H1 (cell line): ENCODE measurements around the gene IRAK3. TPM values are rescaled to one million over a fixed set of nuclear protein-coding genes. Genes with fewer than 3 reads are reported as not detected.

ENCODE experiments used
- CTCF ChIA-PET: fragments of 300-600 bp; sonication (Branson Sonifier 250); formaldehyde crosslinking; loops from one replicate; lab custom pipeline; 2021; ENCODE audit not compliant: partially characterized antibody; lab: Charles Lee
- POLR2A ChIA-PET: fragments of 300-600 bp; sonication (Branson Sonifier 250); formaldehyde crosslinking; loops from one replicate; lab custom pipeline; 2021; ENCODE audit warnings: inconsistent platforms; ENCODE audit not compliant: partially characterized antibody; lab: Charles Lee
- DNase-seq, 2 experiments: peaks; one replicate each; pipeline versions ENCODE4 v3.0.0 to v3.0.0-alpha.2; 2010 to 2022; ENCODE audit warnings: low spot score in 2 of 2, low read depth in 1 of 2, mixed read lengths in 1 of 2
- FAIRE-seq: peaks from 2 replicates; lab custom pipeline; 2011; peaks lifted over from hg19 to GRCh38; lab: Jason Lieb, UNC
- H2AFZ ChIP-seq: 2 replicates; pipeline ENCODE4 v1.8.1; 2012; ENCODE audit warnings: low read length, inconsistent platforms
- H2AK5ac ChIP-seq: 2 replicates; pipeline ENCODE4 v1.6.1; 2013; ENCODE audit warnings: low read depth, low read length
- H2BK120ac ChIP-seq: replicated peaks from 2 replicates; pipeline ENCODE3; 2013; ENCODE audit warnings: low read depth, low read length, inconsistent platforms
- H2BK12ac ChIP-seq: 2 replicates; pipeline ENCODE4 v1.6.1; 2013; ENCODE audit warnings: low read depth, low read length
- H2BK15ac ChIP-seq: 2 replicates; pipeline ENCODE4 v1.6.1; 2013; ENCODE audit warnings: low read length
- H2BK20ac ChIP-seq: 2 replicates; pipeline ENCODE4 v1.6.1; 2013; ENCODE audit warnings: low read length
- H2BK5ac ChIP-seq: 2 replicates; pipeline ENCODE4 v1.6.1; 2013; ENCODE audit warnings: low read depth, low read length
- H3K14ac ChIP-seq: 2 replicates; pipeline ENCODE4 v1.6.1; 2013; ENCODE audit warnings: inconsistent platforms; ENCODE audit not compliant: insufficient read length
- H3K18ac ChIP-seq: 2 replicates; pipeline ENCODE4 v1.6.1; 2013; ENCODE audit warnings: low read length; ENCODE audit errors: extremely low read depth
- H3K23ac ChIP-seq: 2 replicates; pipeline ENCODE4 v1.6.1; 2013; ENCODE audit warnings: inconsistent platforms; ENCODE audit not compliant: insufficient read length
- H3K23me2 ChIP-seq: 2 replicates; pipeline ENCODE4 v1.6.1; 2013; ENCODE audit warnings: low read depth, low read length
- H3K27ac ChIP-seq: 2 replicates; pipeline ENCODE4 v1.6.1; 2011; ENCODE audit warnings: low read depth, low read length, inconsistent platforms
- H3K27me3 ChIP-seq, 4 experiments: replicated peaks in 1 of 4; 1 replicate in 1 of 4; 2 replicates in 3 of 4; pipeline versions ENCODE4 v1.6.1 to v1.8.1; 2011 to 2013; ENCODE audit warnings: low read length in 3 of 4, mild to moderate bottlenecking in 3 of 4, inconsistent platforms in 2 of 4, mixed read lengths in 2 of 4, moderate library complexity in 1 of 4; ENCODE audit not compliant: control insufficient read depth in 3 of 4, insufficient read depth in 3 of 4; ENCODE audit errors: extremely low read depth in 1 of 4
- H3K36me3 ChIP-seq, 4 experiments: 2 replicates each; pipeline versions ENCODE4 v1.6.1 to v1.8.1; 2011 to 2013; ENCODE audit warnings: mild to moderate bottlenecking in 4 of 4, low read length in 3 of 4, moderate library complexity in 2 of 4, control low read depth in 1 of 4, inconsistent platforms in 1 of 4; ENCODE audit not compliant: insufficient read depth in 4 of 4, control insufficient read depth in 2 of 4
- H3K4ac ChIP-seq: replicated peaks from 2 replicates; pipeline ENCODE3; 2013; ENCODE audit warnings: low read length, low read depth, mixed read lengths, inconsistent platforms; ENCODE audit not compliant: insufficient read length
- H3K4me1 ChIP-seq, 4 experiments: replicated peaks in 1 of 4; 1 replicate in 1 of 4; 2 replicates in 3 of 4; pipeline versions ENCODE4 v1.6.1 to v1.8.1; 2011 to 2013; ENCODE audit warnings: low read length in 3 of 4, inconsistent platforms in 2 of 4, mixed read lengths in 1 of 4; ENCODE audit not compliant: insufficient read depth in 4 of 4, control insufficient read depth in 3 of 4
- H3K4me2 ChIP-seq, 2 experiments: 2 replicates each; pipeline versions ENCODE4 v1.6.1 to v1.8.1; 2011 to 2013; ENCODE audit warnings: low read depth in 2 of 2, low read length in 2 of 2, control low read depth in 1 of 2, inconsistent platforms in 1 of 2, mild to moderate bottlenecking in 1 of 2; ENCODE audit not compliant: insufficient read depth in 1 of 2
- H3K4me3 ChIP-seq, 4 experiments: fragments of 200-600, 300-600 bp in 1 of 4; sonication (generic), shearing (Covaris generic), sonication (Bioruptor Twin) in 1 of 4; 2 replicates each; pipeline versions ENCODE4 v1.5.1 to v1.8.1; 2011 to 2016; ENCODE audit warnings: low read length in 4 of 4, low read depth in 3 of 4, control low read depth in 2 of 4, inconsistent platforms in 2 of 4, mild to moderate bottlenecking in 2 of 4, mixed read lengths in 1 of 4, moderate library complexity in 1 of 4; ENCODE audit not compliant: insufficient read depth in 2 of 4; ENCODE audit errors: extremely low read depth in 1 of 4
- H3K56ac ChIP-seq: replicated peaks from 2 replicates; pipeline ENCODE3; 2013; ENCODE audit warnings: low read depth, mild to moderate bottlenecking, mixed read lengths, low read length, inconsistent platforms; ENCODE audit not compliant: insufficient read length
- H3K79me1 ChIP-seq: 2 replicates; pipeline ENCODE4 v1.6.1; 2013; ENCODE audit warnings: low read depth, low read length, control low read depth
- H3K79me2 ChIP-seq, 2 experiments: 2 replicates each; pipeline versions ENCODE4 v1.6.1 to v1.8.1; 2012 to 2013; ENCODE audit warnings: low read length in 2 of 2, mild to moderate bottlenecking in 2 of 2, inconsistent platforms in 1 of 2; ENCODE audit not compliant: insufficient read depth in 2 of 2, control insufficient read depth in 1 of 2
- H3K9ac ChIP-seq, 4 experiments: replicated peaks in 1 of 4; 1 replicate in 1 of 4; 2 replicates in 3 of 4; pipeline versions ENCODE4 v1.6.1 to v1.8.1; 2011 to 2013; ENCODE audit warnings: low read depth in 3 of 4, low read length in 3 of 4, control low read depth in 2 of 4, mild to moderate bottlenecking in 2 of 4, moderate library complexity in 2 of 4, inconsistent platforms in 1 of 4; ENCODE audit errors: extremely low read depth in 1 of 4
- H3K9me3 ChIP-seq, 2 experiments: 2 replicates each; pipeline versions ENCODE4 v1.6.1 to v1.8.1; 2012 to 2013; ENCODE audit warnings: mild to moderate bottlenecking in 2 of 2, moderate library complexity in 2 of 2, control low read depth in 1 of 2, inconsistent platforms in 1 of 2, low read depth in 1 of 2, low read length in 1 of 2, mixed read lengths in 1 of 2; ENCODE audit not compliant: insufficient read depth in 2 of 2
- H4K20me1 ChIP-seq, 2 experiments: replicated peaks in 1 of 2; 2 replicates each; pipeline versions ENCODE3 to v1.8.1; 2011 to 2013; ENCODE audit warnings: inconsistent platforms in 2 of 2, low read length in 2 of 2, mild to moderate bottlenecking in 1 of 2; ENCODE audit not compliant: insufficient read depth in 2 of 2, control insufficient read depth in 1 of 2
- H4K5ac ChIP-seq: 2 replicates; pipeline ENCODE4 v1.6.1; 2013; ENCODE audit warnings: low read length, low read depth, mixed read lengths, inconsistent platforms; ENCODE audit not compliant: insufficient read length
- H4K8ac ChIP-seq: 2 replicates; pipeline ENCODE4 v1.8.0; 2013; ENCODE audit warnings: mild to moderate bottlenecking, moderate library complexity, low read length, inconsistent platforms; ENCODE audit not compliant: insufficient read depth; ENCODE audit errors: extremely low read depth
- H4K91ac ChIP-seq: replicated peaks from 2 replicates; pipeline ENCODE3; 2013; ENCODE audit warnings: low read length, mixed read lengths, inconsistent platforms; ENCODE audit not compliant: insufficient read length
- CEBPB ChIP-seq: IDR thresholded peaks from 2 replicates; pipeline ENCODE4 v1.6.1; 2012; ENCODE audit warnings: low read depth, low read length
- CHD1 ChIP-seq: IDR thresholded peaks from 2 replicates; pipeline ENCODE4 v1.6.1; 2012; ENCODE audit warnings: low read depth, low read length, improper control_type of control experiment
- CHD2 ChIP-seq: IDR thresholded peaks from 2 replicates; pipeline ENCODE4 v1.6.1; 2012; ENCODE audit warnings: low read length, improper control_type of control experiment
- FOSL1 ChIP-seq: IDR thresholded peaks from 2 replicates; pipeline ENCODE4 v1.6.1; 2011; ENCODE audit warnings: mild to moderate bottlenecking, low read depth, low read length, moderate library complexity; ENCODE audit not compliant: insufficient read depth
- HDAC2 ChIP-seq, 2 experiments: fragments of 300-600 bp in 1 of 2; sonication (generic) in 1 of 2; IDR thresholded peaks; 2 replicates each; pipeline ENCODE4 v1.6.1; 2011 to 2012; ENCODE audit warnings: low read depth in 2 of 2, low read length in 2 of 2, mild to moderate bottlenecking in 2 of 2, moderate library complexity in 2 of 2, borderline replicate concordance in 1 of 2, inconsistent platforms in 1 of 2
- KDM4A ChIP-seq: IDR thresholded peaks from one replicate; pipeline ENCODE4 v1.7.1; 2012; ENCODE audit warnings: low read depth, mild to moderate bottlenecking, moderate library complexity, low read length, inconsistent platforms; ENCODE audit not compliant: severe bottlenecking
- RXRA ChIP-seq: IDR thresholded peaks from 2 replicates; pipeline ENCODE4 v1.6.1; 2011; ENCODE audit warnings: low read depth, mild to moderate bottlenecking, low read length, moderate library complexity; ENCODE audit not compliant: insufficient read depth
- TBP ChIP-seq: IDR thresholded peaks from 2 replicates; pipeline ENCODE4 v1.6.1; 2011; ENCODE audit warnings: low read depth, low read length, improper control_type of control experiment
- WGBS, 2 experiments: shearing (Covaris generic) in 1 of 2; methylation state at CpG; one replicate each; pipeline versions ENCODE4 v1.1.6 to v1.1.7; 2013 to 2015; ENCODE audit warnings: low lambda C conversion rate in 2 of 2, mixed read lengths in 2 of 2, inconsistent platforms in 1 of 2, low coverage in 1 of 2, missing lambda C conversion rate in 1 of 2; ENCODE audit not compliant: insufficient replicate concordance in 2 of 2, insufficient coverage in 1 of 2, insufficient read length in 1 of 2; ENCODE audit errors: extremely low coverage in 1 of 2, missing lambda C conversion rate in 1 of 2; 5-methylcytosine and 5-hydroxymethylcytosine counted together
- polyA plus RNA-seq, 7 experiments: library from polyadenylated mRNA; depleted of rRNA in 3 of 7; stranded (reverse) in 5 of 7; unstranded in 2 of 7; fragments of >200 nt in 5 of 7; fragments of 200-250 nt in 2 of 7; gene quantifications; 1 replicate in 5 of 7; 2 replicates in 1 of 7; 4 replicates in 1 of 7; pipeline versions ENCODE4 v1.2.1 to v1.2.3, GENCODE V29; 2011 to 2013; ENCODE audit warnings: missing spikeins in 2 of 7, mixed read lengths in 2 of 7
- total RNA-seq: library from RNA; stranded (reverse); fragmentation: NEBNext Ultra II Directional; extraction: Animal tissue kit (Norgen Biotek cat#: 25700); gene quantifications from 2 replicates; pipeline ENCODE4 v1.2.1, GENCODE V29; 2021
- TF ChIP-seq, protein P1 (sequence below): IDR thresholded peaks from 2 replicates; pipeline ENCODE4 v1.6.1; 2011; ENCODE audit warnings: low read depth, mild to moderate bottlenecking, low read length; ENCODE audit not compliant: insufficient read depth

Gene IRAK3
- total and polyA plus RNA-seq, 2 of the 8 experiments (the other 6 are each of a cell fraction or from before 2014, with no cell fraction given) = 0.51 to 2.2 TPM

DNA sequence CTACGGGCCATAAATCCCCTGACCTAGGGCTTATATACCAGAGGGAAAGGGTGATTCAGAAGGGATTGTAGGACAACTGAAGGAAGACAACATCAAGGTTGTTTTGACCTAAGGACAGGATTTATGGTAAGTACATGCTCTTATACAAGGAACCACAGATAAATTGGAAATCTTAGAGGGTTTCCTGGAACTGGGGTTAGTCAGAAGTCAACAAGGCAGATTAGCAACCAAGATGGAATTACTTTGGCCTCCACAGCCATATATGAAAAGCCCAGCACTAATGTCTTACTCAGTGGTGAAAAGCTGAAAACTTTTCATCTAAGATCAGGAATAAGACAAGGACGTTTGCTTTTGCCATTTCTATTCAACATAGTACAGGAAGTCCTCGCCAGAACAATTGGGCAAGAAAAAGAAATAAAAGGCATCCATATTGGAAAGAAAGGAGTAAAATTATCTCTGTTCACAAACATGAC, 24.6 kb upstream of the IRAK3 start:
- POLR2A ChIA-PET = no interaction called here
- no peak for FAIRE-seq
- no peak overlapping the region for H3K56ac ChIP-seq

More for the DNA sequence above, 24.6 kb upstream of the IRAK3 start:
- no peak overlapping the region for H4K91ac ChIP-seq
- H2BK15ac ChIP-seq = no peak overlapping the region
- H3K4ac ChIP-seq = no peak overlapping the region
- H3K36me3 ChIP-seq = peaks cover 0 to 3% (median 0%) of the 10 kb centered on the region in 4 experiments; a peak in 1 of 8 replicates
- H4K8ac ChIP-seq = no peak overlapping the region
- no peak overlapping the region for H2BK12ac ChIP-seq
- CTCF ChIA-PET = interaction anchor here (0.8 kb wide), 1 partner anchor 14 kb away, joined by 3 read pairs; no protein-coding TSS in a partner anchor
- TF ChIP-seq, protein P1, sequence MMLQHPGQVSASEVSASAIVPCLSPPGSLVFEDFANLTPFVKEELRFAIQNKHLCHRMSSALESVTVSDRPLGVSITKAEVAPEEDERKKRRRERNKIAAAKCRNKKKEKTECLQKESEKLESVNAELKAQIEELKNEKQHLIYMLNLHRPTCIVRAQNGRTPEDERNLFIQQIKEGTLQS = no peak
- TF ChIP-seq CHD1 (no peak), RXRA (no peak), TBP (no peak), CHD2 (no peak), HDAC2 (IDR thresholded peaks at IDR 0.05; ENCODE audit: borderline replicate concordance in 1 of 2, low read depth in 2 of 2, low read length in 2 of 2) (no peak), KDM4A (no peak), CEBPB (no peak), FOSL1 (no peak)
- H3K27ac ChIP-seq = no peak overlapping the region
- no peak overlapping the region for H2AK5ac ChIP-seq
- 86% methylated on average over 3 of the region's 3 CpGs; no CpG with 5 or more reads in 1 of the 2 experiments for WGBS, 2 experiments
- no peaks in the 10 kb centered on the region for H3K79me1 ChIP-seq
- no peak overlapping the region for H3K9ac ChIP-seq
- H3K4me1 ChIP-seq = no peaks in the 10 kb centered on the region; a peak in 1 of 7 replicates
- DNase-seq = no peak
- no peak overlapping the region for H4K5ac ChIP-seq
- peaks cover 0 to 5% of the 10 kb centered on the region in 2 experiments; a peak in 2 of 4 replicates for H3K9me3 ChIP-seq
- H3K14ac ChIP-seq = no peak overlapping the region
- no peak overlapping the region for H3K4me2 ChIP-seq
- H3K4me3 ChIP-seq = no peak overlapping the region
- H4K20me1 ChIP-seq = no peaks in the 10 kb centered on the region
- H3K23ac ChIP-seq = no peak overlapping the region
- H3K23me2 ChIP-seq = peaks cover 4% of the 10 kb centered on the region
- H2BK20ac ChIP-seq = no peak overlapping the region
- no peak overlapping the region for H2BK5ac ChIP-seq
- no peak overlapping the region for H3K18ac ChIP-seq
- no peaks in the 10 kb centered on the region for H3K27me3 ChIP-seq
- no peak overlapping the region for H2BK120ac ChIP-seq
- H2AFZ ChIP-seq = no peak overlapping the region
- peaks cover 0 to 5% of the 10 kb centered on the region in 2 experiments; a peak in 2 of 4 replicates for H3K79me2 ChIP-seq
